Breast epithelium (tissue), 4 donors: ENCODE data around the gene TARM1. TPM values are rescaled to one million over a fixed set of nuclear protein-coding genes. Genes with fewer than 3 reads are reported as not detected.
A peak's percentile ranks its signal among the peaks of the same experiment; 100 is the strongest.
"Not testable (repeated sequence)": the region's sequence is repeated elsewhere in the genome, so short reads cannot be mapped to it uniquely, and the experiment has no call there.

Experiments
- DNase-seq, 2 donors: peaks; one replicate each; pipeline ENCODE4 v3.0.0-alpha.2; 2019; ENCODE audit warnings: low spot score in 2 of 2
- H3K27ac ChIP-seq, 2 donors: fragments of 200-600 bp; sonication (generic) in 1 of 2; one replicate each; pipeline ENCODE4 v1.5.1; 2016 to 2019; ENCODE audit warnings: mild to moderate bottlenecking in 1 of 2
- H3K27me3 ChIP-seq, 2 donors: fragments of 200-600 bp; sonication (generic) in 1 of 2; one replicate each; pipeline versions ENCODE4 v1.5.1 to v1.6.0; 2017 to 2019; ENCODE audit warnings: control low read depth in 1 of 2, mild to moderate bottlenecking in 1 of 2
- H3K36me3 ChIP-seq: fragments of 200-600 bp; one replicate; pipeline ENCODE4 v1.5.1; 2019
- H3K4me1 ChIP-seq, 2 donors: fragments of 200-600 bp; sonication (generic); one replicate each; pipeline ENCODE4 v1.5.1; 2016 to 2019; ENCODE audit warnings: control low read depth in 1 of 2
- H3K4me3 ChIP-seq, 3 donors: fragments of 200-600 bp; sonication (generic); 1 replicate in 2 of 3; 2 replicates in 1 of 3; pipeline ENCODE4 v1.5.1; 2016 to 2019; ENCODE audit warnings: mild to moderate bottlenecking in 3 of 3, moderate library complexity in 2 of 3
- H3K9me3 ChIP-seq, 2 donors: fragments of 200-600 bp; sonication (generic) in 1 of 2; one replicate each; pipeline ENCODE4 v1.5.1; 2016 to 2019; ENCODE audit warnings: control low read depth in 1 of 2
- CTCF ChIP-seq, 3 donors: fragments of 450-650 bp; IDR thresholded peaks; one replicate each; pipeline ENCODE4 v1.5.1; 2016 to 2017; ENCODE audit warnings: antibody characterized with exemption in 3 of 3, mild to moderate bottlenecking in 3 of 3, moderate library complexity in 3 of 3
- POLR2A ChIP-seq: fragments of 450-650 bp; IDR thresholded peaks from one replicate; pipeline ENCODE4 v1.6.1; 2016; ENCODE audit warnings: antibody characterized with exemption, mild to moderate bottlenecking, moderate library complexity
- POLR2AphosphoS5 ChIP-seq, 3 donors: sonication (generic); formaldehyde crosslinking; IDR thresholded peaks; one replicate each; pipeline ENCODE4 v1.6.1; 2017; ENCODE audit warnings: antibody characterized with exemption in 3 of 3
- intact Hi-C: fragments of 100-400 bp; cut with DNase I; formaldehyde crosslinking; loops from one replicate; pipeline ENCODE4 v1.15.1; 2023; ENCODE audit warnings: low total_unique reads
- total RNA-seq, 3 donors: library from RNA; depleted of rRNA; stranded (reverse); fragments of >200 nt; gene quantifications; one replicate each; pipeline ENCODE4 v1.1.0, GENCODE V29; 2016

TARM1 gene
- total RNA-seq, 3 donors from 2014 or later = not detected

DNA sequence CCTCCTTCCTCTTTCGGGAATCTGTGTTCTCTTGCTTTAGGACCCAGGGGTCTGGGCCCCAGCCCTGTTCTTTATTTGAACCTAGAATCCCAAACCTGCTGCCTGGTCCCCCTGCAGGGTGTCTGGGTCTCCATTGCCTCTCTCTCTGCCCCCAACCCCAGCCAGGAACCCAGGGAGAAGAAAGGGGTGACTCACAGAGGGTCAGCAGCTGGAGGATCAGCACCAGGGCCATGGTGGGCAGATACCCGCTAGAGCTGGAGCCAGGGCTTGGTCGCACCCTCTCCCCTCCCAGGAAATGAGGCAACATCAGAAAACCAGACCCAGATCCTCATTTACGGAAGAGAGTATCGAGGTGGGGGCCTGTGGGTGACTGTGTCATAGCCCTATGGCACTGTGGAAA lies 19.4 kb upstream of the TARM1 start, which contains the start of gene OSCAR:
TSS of gene OSCAR (minus strand) at position 243 of the 400 bp plus-strand sequence. CDS start at position 232, 11 bp downstream.
- Histone ChIP-seq H3K36me3 (no peaks in the 10 kb centered on the region), H3K27me3 (peaks cover 0 to 3% of the 10 kb centered on the region in 2 donors), H3K27ac (no peak within 1 kb of the TSS), H3K4me3 (no peak within 1 kb of the TSS), H3K4me1 (peaks cover 0 to 3% of the 10 kb centered on the region in 2 donors), H3K9me3 (no peaks in the 10 kb centered on the region)
- no peak for DNase-seq
- intact Hi-C loops = no loop called here
- no peak for TF ChIP-seq POLR2A
- no peak for TF ChIP-seq CTCF (IDR thresholded peaks at IDR 0.05)
- TF ChIP-seq POLR2AphosphoS5 (IDR thresholded peaks at IDR 0.05) = no peak

GRCh38 chr19:54099903-54100255 lies 18.7 kb upstream of the TARM1 start:
- H3K36me3 ChIP-seq, H3K27me3 ChIP-seq, DNase-seq, H3K27ac ChIP-seq, H3K4me1 ChIP-seq, H3K9me3 ChIP-seq, H3K4me3 ChIP-seq, intact Hi-C loops: not testable (repeated sequence)

DNA sequence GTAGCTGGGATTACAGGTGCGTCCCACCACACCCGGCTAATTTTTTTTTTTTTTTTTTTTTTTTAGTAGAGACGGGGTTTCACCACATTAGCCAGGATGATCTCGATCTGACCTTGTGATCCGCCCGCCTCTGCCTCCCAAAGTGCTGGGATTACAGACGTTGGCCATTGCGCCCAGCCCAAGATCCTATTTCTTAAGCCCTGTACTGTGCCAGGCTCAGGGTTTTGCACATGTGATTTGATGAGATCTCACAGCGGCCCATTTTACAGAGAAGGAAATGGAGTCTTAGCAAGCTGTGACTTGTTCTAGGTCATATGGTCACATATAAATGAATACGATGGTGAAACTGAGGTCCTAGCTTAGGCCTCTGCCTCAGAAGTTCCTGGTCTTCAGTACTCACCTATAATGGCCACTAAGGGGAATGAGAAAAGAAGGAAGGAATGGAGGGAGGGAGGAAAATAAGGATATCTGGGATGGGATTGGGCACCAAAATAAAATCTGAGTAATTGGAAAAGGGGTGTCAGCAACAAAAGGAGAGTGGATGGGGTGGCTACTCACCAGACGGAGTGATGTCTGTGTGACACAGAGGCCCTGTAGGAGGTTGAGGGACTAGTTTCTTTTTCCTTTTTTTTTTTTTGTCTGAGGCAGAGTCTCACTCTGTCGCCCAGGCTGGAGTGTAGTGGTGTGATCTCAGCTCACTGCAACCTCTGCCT lies 18.2 kb upstream of the TARM1 start:
- intact Hi-C loops = no loop called here
- H3K27ac ChIP-seq = no peak overlapping the region
- H3K36me3 ChIP-seq = no peaks in the 10 kb centered on the region
- H3K27me3 ChIP-seq = peaks cover 0 to 13% of the 10 kb centered on the region in 2 donors
- H3K4me1 ChIP-seq = peaks cover 0 to 4% of the 10 kb centered on the region in 2 donors
- no peak overlapping the region for H3K4me3 ChIP-seq
- DNase-seq = no peak
- TF ChIP-seq POLR2AphosphoS5 (IDR thresholded peaks at IDR 0.05) (no peak), POLR2A (no peak), CTCF (IDR thresholded peaks at IDR 0.05) (no peak)
- no peaks in the 10 kb centered on the region for H3K9me3 ChIP-seq

DNA sequence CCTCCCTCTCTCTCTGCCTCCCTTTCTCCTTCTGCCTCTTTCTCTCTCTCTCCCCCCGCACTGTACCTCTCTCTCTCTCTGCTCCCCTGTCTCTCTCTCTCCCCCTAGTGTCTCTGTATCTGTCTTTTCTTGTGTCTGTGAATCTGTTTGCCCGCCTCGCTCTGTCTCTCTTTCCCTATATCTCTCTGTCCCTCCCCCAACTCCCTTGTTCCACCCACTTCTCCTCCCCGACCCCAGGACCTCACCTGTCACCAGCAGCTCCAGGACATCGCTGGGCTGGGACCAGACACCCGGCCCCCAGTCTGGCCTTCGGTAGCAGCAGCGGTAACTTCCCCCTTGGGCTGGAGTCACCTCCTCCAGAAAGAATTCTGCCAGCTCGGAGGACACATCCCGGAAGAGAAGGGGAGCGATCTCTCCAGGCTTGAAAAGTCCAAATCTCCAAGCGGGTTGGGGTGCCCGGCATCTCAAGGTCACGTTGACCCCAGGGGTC lies 15.5 kb upstream of the TARM1 start:
- intact Hi-C loops = no loop called here
- H3K27me3 ChIP-seq = peaks cover 0 to 13% of the 10 kb centered on the region in 2 donors
- TF ChIP-seq CTCF (IDR thresholded peaks at IDR 0.05) (no peak), POLR2A (no peak), POLR2AphosphoS5 (IDR thresholded peaks at IDR 0.05) (no peak)
- peak overlapping the region; percentile 52 to 80 for H3K27ac ChIP-seq
- no peaks in the 10 kb centered on the region for H3K36me3 ChIP-seq
- no peak for DNase-seq
- peaks cover 0 to 4% of the 10 kb centered on the region in 2 donors for H3K4me1 ChIP-seq
- H3K9me3 ChIP-seq = no peaks in the 10 kb centered on the region
- peak overlapping the region; percentile 34 to 64 (median 43) for H3K4me3 ChIP-seq

- H3K27me3 ChIP-seq = peaks cover 0 to 13% of the 10 kb centered on the region in 2 donors
- H3K4me1 ChIP-seq, intact Hi-C loops, H3K27ac ChIP-seq, H3K36me3 ChIP-seq, H3K9me3 ChIP-seq: not testable (repeated sequence)
- H3K4me3 ChIP-seq = peak overlapping the region; percentile 34 to 64 (median 43)
- DNase-seq = peak in 1 of 2 donors; percentile 59
These were observed 14.9 kb upstream of the TARM1 start for GRCh38 chr19:54095859-54096616.
